Measurements from ENCODE around the gene LUC7L2. TPM values are rescaled to one million over a fixed set of nuclear protein-coding genes. Genes with fewer than 3 reads are reported as not detected.

LUC7L2 gene
- total RNA-seq, 1 experiment from 2014 or later = 81.2 TPM

- no peak overlapping the region for H3K23ac ChIP-seq (ENCODE audit: insufficient read length, low read depth, low read length)
- Mint-ChIP-seq H3K4me3 (no peak overlapping the region), H3K4me1 (peaks cover 9 to 18% of the 10 kb centered on the region in 2 experiments), H3K9me3 (no peaks in the 10 kb centered on the region), H3K27ac (no peak overlapping the region), H3K27me3 (ENCODE audit: low read depth) (no peaks in the 10 kb centered on the region), H3K36me3 (ENCODE audit: insufficient read depth in 1 of 3, low read depth in 3 of 3) (0 out of 7 replicates have a peak, but pooled peaks cover 2 to 5% (median 4%) of the 10 kb centered on the region in 3 experiments)
- H4K8ac ChIP-seq (replicated peaks; ENCODE audit: insufficient read length, low read depth, low read length) = no peak overlapping the region
- no peaks in the 10 kb centered on the region for H3K4me1 ChIP-seq (ENCODE audit: insufficient read depth, low read length)
- no peak overlapping the region for H3K4me2 ChIP-seq (ENCODE audit: insufficient read depth, insufficient read length, low read length)
- no peak overlapping the region for H4K5ac ChIP-seq (ENCODE audit: insufficient read length, low read depth, low read length)
- no peaks in the 10 kb centered on the region for H4K20me1 ChIP-seq (ENCODE audit: control insufficient read depth, insufficient read depth, insufficient read length)
- no peak overlapping the region for H3K9ac ChIP-seq (ENCODE audit: extremely low read depth, insufficient read length, low read length)
- no peak overlapping the region for H3K27ac ChIP-seq (ENCODE audit: insufficient read length, low read depth, low read length)
- no peak overlapping the region for H2BK5ac ChIP-seq (ENCODE audit: insufficient read length, low read length)
- no peaks in the 10 kb centered on the region for H3K27me3 ChIP-seq (ENCODE audit: insufficient read depth, low read length)
- no peak overlapping the region for H2BK12ac ChIP-seq (ENCODE audit: insufficient read length, low read depth, low read length)
- no peaks in the 10 kb centered on the region for H3K23me2 ChIP-seq (ENCODE audit: insufficient read length, low read depth, low read length, poor library complexity, severe bottlenecking)
- no peak overlapping the region for H3K14ac ChIP-seq (ENCODE audit: insufficient read depth, low read length)
- H2AFZ ChIP-seq (ENCODE audit: low read length) = no peak overlapping the region
- no peaks in the 10 kb centered on the region for H3K79me1 ChIP-seq (ENCODE audit: insufficient read depth, low read depth, low read length, poor library complexity, severe bottlenecking)
- no peak overlapping the region for H3K4ac ChIP-seq (ENCODE audit: low read depth, low read length)
- H3K9me3 ChIP-seq (ENCODE audit: control insufficient read depth, low read depth, low read length) = no peaks in the 10 kb centered on the region
- WGBS (ENCODE audit: extremely low coverage, insufficient read length, low lambda C conversion rate) = no CpG with 5 or more reads among the region's 4 CpGs
- H2BK20ac ChIP-seq (ENCODE audit: low read depth, low read length, poor library complexity, severe bottlenecking) = no peak overlapping the region
- DNase-seq = no peak
- H2BK120ac ChIP-seq (ENCODE audit: low read depth, low read length, poor library complexity, severe bottlenecking) = no peak overlapping the region
- no peak overlapping the region for H4K91ac ChIP-seq (ENCODE audit: insufficient read length, low read depth, low read length)
- H2AK5ac ChIP-seq (ENCODE audit: insufficient read length, low read length) = no peak overlapping the region
- H3T11ph ChIP-seq (ENCODE audit: low read length) = no peak overlapping the region
- H3K18ac ChIP-seq (ENCODE audit: insufficient read length, low read depth, low read length) = no peak overlapping the region
- H3K79me2 ChIP-seq (ENCODE audit: insufficient read depth, low read length) = no peaks in the 10 kb centered on the region
- TF ChIP-seq CTCF (conservative IDR thresholded peaks at IDR 0.05) = no peak
- no peak overlapping the region for H2BK15ac ChIP-seq (ENCODE audit: low read depth, low read length)
- no peak overlapping the region for H3K56ac ChIP-seq (ENCODE audit: insufficient read length, low read depth, low read length)
Measured at GRCh38 chr7:139430443-139430842, 70.7 kb downstream of the LUC7L2 start.
